IMR-90 (cell line): ENCODE results near the gene BTN1A1.

Experiments
- ELK1 ChIP-seq: fragments of 150-350 bp; IDR thresholded peaks from 2 replicates; pipeline ENCODE4 v1.6.1; 2016; ENCODE audit warnings: low read depth, mild to moderate bottlenecking, low read length, moderate library complexity, borderline replicate concordance
- FOS ChIP-seq: fragments of 150-350 bp; IDR thresholded peaks from 2 replicates; pipeline ENCODE4 v1.6.1; 2016; ENCODE audit warnings: low read depth, low read length
- MXI1 ChIP-seq: IDR thresholded peaks from 2 replicates; pipeline ENCODE4 v1.6.1; 2012; ENCODE audit warnings: low read depth, mild to moderate bottlenecking, low read length, moderate library complexity, borderline replicate concordance
- RFX5 ChIP-seq: IDR thresholded peaks from 2 replicates; pipeline ENCODE4 v1.8.0; 2012; ENCODE audit warnings: low read depth, mild to moderate bottlenecking, low read length, moderate library complexity
- USF2 ChIP-seq: fragments of 150-350 bp; IDR thresholded peaks from 2 replicates; pipeline ENCODE4 v1.6.1; 2017; ENCODE audit warnings: mild to moderate bottlenecking, antibody characterized with exemption, low read length, low read depth
- TF ChIP-seq, protein P1 (sequence below): conservative IDR thresholded peaks from 2 replicates; pipeline ENCODE4 v1.5.1; 2012; ENCODE audit warnings: mild to moderate bottlenecking, low read depth, low read length, improper control_type of control experiment

DNA sequence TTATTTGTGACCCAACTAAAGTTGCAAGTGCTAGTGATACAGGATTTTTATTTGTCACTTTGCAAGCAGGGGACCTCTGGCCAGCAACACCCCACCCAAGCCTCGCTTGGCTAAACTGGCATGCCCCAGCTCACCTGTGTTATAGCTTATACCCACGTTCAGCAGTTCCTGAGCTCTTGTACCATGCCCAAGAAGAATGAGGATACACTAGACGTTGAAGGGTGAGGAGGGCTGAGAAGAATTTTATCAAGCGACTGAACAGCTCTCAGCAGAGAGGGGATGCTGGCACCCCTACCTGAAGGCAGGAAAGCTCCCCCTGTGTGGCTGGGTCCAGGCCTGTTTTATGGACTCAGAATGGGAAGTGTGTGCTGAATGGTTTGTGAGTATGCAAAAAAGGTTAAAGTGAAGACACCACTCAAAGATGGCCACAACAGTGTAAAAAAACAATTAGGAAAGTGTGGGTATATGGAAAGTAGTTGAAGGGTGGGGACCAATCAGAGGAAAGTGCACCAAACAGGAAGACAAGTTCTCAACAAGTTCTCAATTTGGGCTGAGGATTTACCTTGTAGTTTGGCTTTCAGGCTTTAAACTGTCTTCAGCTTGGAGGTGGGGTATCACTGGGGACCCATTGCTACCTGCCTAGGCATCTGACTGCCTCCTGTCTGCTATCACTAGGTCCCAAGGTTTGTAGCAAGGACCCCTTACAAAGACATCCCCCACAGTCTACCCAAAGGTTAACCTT is 27.4 kb upstream of the BTN1A1 start:
- TF ChIP-seq, protein P1, sequence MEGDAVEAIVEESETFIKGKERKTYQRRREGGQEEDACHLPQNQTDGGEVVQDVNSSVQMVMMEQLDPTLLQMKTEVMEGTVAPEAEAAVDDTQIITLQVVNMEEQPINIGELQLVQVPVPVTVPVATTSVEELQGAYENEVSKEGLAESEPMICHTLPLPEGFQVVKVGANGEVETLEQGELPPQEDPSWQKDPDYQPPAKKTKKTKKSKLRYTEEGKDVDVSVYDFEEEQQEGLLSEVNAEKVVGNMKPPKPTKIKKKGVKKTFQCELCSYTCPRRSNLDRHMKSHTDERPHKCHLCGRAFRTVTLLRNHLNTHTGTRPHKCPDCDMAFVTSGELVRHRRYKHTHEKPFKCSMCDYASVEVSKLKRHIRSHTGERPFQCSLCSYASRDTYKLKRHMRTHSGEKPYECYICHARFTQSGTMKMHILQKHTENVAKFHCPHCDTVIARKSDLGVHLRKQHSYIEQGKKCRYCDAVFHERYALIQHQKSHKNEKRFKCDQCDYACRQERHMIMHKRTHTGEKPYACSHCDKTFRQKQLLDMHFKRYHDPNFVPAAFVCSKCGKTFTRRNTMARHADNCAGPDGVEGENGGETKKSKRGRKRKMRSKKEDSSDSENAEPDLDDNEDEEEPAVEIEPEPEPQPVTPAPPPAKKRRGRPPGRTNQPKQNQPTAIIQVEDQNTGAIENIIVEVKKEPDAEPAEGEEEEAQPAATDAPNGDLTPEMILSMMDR: no peak
- TF ChIP-seq FOS (no peak), MXI1 (no peak), RFX5 (no peak), ELK1 (no peak), USF2 (no peak)
